ENCODE results near the gene RSPO1.
A peak's percentile ranks its signal among the peaks of the same experiment; 100 is the strongest.
"Not testable (repeated sequence)": the region's sequence is repeated elsewhere in the genome, so short reads cannot be mapped to it uniquely, and the experiment has no call there.

Gene RSPO1

GRCh38 chr1:37634244-37634991, at the start of gene RSPO1:
Gene RSPO1, minus strand, starts transcription at chr1:37634892. Its CDS starts 5,231 bp downstream, at chr1:37629661.
- in situ Hi-C loops (cut with HindIII; ENCODE audit: low pct_ligation_motif_present, low pct_unique_long_range_greater_than_20kb, low sequenced_read_pairs) = no loop called here
- peak; percentile 1 for DNase-seq

- DNase-seq = not testable (repeated sequence)
These were observed 49.5 kb upstream of the RSPO1 start for GRCh38 chr1:37684182-37684581.

GRCh38 chr1:37682334-37682987, 47.8 kb upstream of the RSPO1 start:
- DNase-seq = peak; percentile 56
- in situ Hi-C loops (cut with HindIII; ENCODE audit: low pct_ligation_motif_present, low pct_unique_long_range_greater_than_20kb, low sequenced_read_pairs) = no loop called here

More at GRCh38 chr1:37684182-37684581, 49.5 kb upstream of the RSPO1 start:
- in situ Hi-C loops (cut with HindIII; ENCODE audit: low pct_ligation_motif_present, low pct_unique_long_range_greater_than_20kb, low sequenced_read_pairs) = not testable (repeated sequence)

- in situ Hi-C loops (cut with HindIII; ENCODE audit: low pct_ligation_motif_present, low pct_unique_long_range_greater_than_20kb, low sequenced_read_pairs) = no loop called here
- no peak for DNase-seq
These were observed 46.2 kb upstream of the RSPO1 start for GRCh38 chr1:37680933-37681332.

GRCh38 chr1:37677808-37678207, 43.1 kb upstream of the RSPO1 start:
- DNase-seq = no peak
- in situ Hi-C loops (cut with HindIII; ENCODE audit: low pct_ligation_motif_present, low pct_unique_long_range_greater_than_20kb, low sequenced_read_pairs) = no loop called here

GRCh38 chr1:37677143-37677439, 42.4 kb upstream of the RSPO1 start:
- in situ Hi-C loops (cut with HindIII; ENCODE audit: low pct_ligation_motif_present, low pct_unique_long_range_greater_than_20kb, low sequenced_read_pairs) = no loop called here

GRCh38 chr1:37676281-37677142, 41.8 kb upstream of the RSPO1 start:
- DNase-seq = no peak
- in situ Hi-C loops (cut with HindIII; ENCODE audit: low pct_ligation_motif_present, low pct_unique_long_range_greater_than_20kb, low sequenced_read_pairs) = no loop called here

More at GRCh38 chr1:37677143-37677439, 42.4 kb upstream of the RSPO1 start:
- no peak for DNase-seq

- DNase-seq = no peak
- in situ Hi-C loops (cut with HindIII; ENCODE audit: low pct_ligation_motif_present, low pct_unique_long_range_greater_than_20kb, low sequenced_read_pairs) = no loop called here
These were observed 39.2 kb upstream of the RSPO1 start for GRCh38 chr1:37673920-37674319.

- in situ Hi-C loops (cut with HindIII; ENCODE audit: low pct_ligation_motif_present, low pct_unique_long_range_greater_than_20kb, low sequenced_read_pairs) = no loop called here
These were observed 37.6 kb upstream of the RSPO1 start for GRCh38 chr1:37672136-37672870.

GRCh38 chr1:37671261-37671660, 36.6 kb upstream of the RSPO1 start:
- in situ Hi-C loops (cut with HindIII; ENCODE audit: low pct_ligation_motif_present, low pct_unique_long_range_greater_than_20kb, low sequenced_read_pairs) = no loop called here

More at GRCh38 chr1:37672136-37672870, 37.6 kb upstream of the RSPO1 start:
- DNase-seq = no peak

GRCh38 chr1:37670133-37670532, 35.4 kb upstream of the RSPO1 start:
- DNase-seq = no peak
- in situ Hi-C loops (cut with HindIII; ENCODE audit: low pct_ligation_motif_present, low pct_unique_long_range_greater_than_20kb, low sequenced_read_pairs) = no loop called here

More at GRCh38 chr1:37671261-37671660, 36.6 kb upstream of the RSPO1 start:
- DNase-seq = no peak

- in situ Hi-C loops (cut with HindIII; ENCODE audit: low pct_ligation_motif_present, low pct_unique_long_range_greater_than_20kb, low sequenced_read_pairs) = no loop called here
- DNase-seq = no peak
These were observed 32.5 kb upstream of the RSPO1 start for GRCh38 chr1:37667023-37667671.

GRCh38 chr1:37666241-37666867, 31.7 kb upstream of the RSPO1 start:
- in situ Hi-C loops (cut with HindIII; ENCODE audit: low pct_ligation_motif_present, low pct_unique_long_range_greater_than_20kb, low sequenced_read_pairs) = no loop called here
- no peak for DNase-seq

- in situ Hi-C loops (cut with HindIII; ENCODE audit: low pct_ligation_motif_present, low pct_unique_long_range_greater_than_20kb, low sequenced_read_pairs) = no loop called here
- no peak for DNase-seq
These were observed 28.8 kb upstream of the RSPO1 start for GRCh38 chr1:37663426-37664000.

- DNase-seq = no peak
- in situ Hi-C loops (cut with HindIII; ENCODE audit: low pct_ligation_motif_present, low pct_unique_long_range_greater_than_20kb, low sequenced_read_pairs) = no loop called here
These were observed 27.5 kb upstream of the RSPO1 start for GRCh38 chr1:37662031-37662755.

- in situ Hi-C loops (cut with HindIII; ENCODE audit: low pct_ligation_motif_present, low pct_unique_long_range_greater_than_20kb, low sequenced_read_pairs) = no loop called here
- no peak for DNase-seq
These were observed 26.7 kb upstream of the RSPO1 start for GRCh38 chr1:37661401-37661800.

GRCh38 chr1:37660664-37661063, 26.0 kb upstream of the RSPO1 start:
- in situ Hi-C loops (cut with HindIII; ENCODE audit: low pct_ligation_motif_present, low pct_unique_long_range_greater_than_20kb, low sequenced_read_pairs) = no loop called here
- DNase-seq = no peak

Measured in ACHN (cell line).